Activated T-helper 1 cell treated with anti-CD3 and anti-CD28 coated beads, Interleukin-2, amount 50 U/mL, for 16 hours (primary cell): ENCODE data around the gene PYY.
A peak's percentile ranks its signal among the peaks of the same experiment; 100 is the strongest.

Experiments
- DNase-seq, 2 donors: peaks; one replicate each; pipeline ENCODE4 v3.0.0-alpha.2; 2020; ENCODE audit warnings: low read depth in 1 of 2, low spot score in 1 of 2

PYY gene

GRCh38 chr17:43917016-43917347 lies 36.8 kb downstream of the PYY start:
- no peak for DNase-seq

GRCh38 chr17:43916385-43916784 lies 37.4 kb downstream of the PYY start:
- DNase-seq, result no peak

- no peak for DNase-seq
Measured at GRCh38 chr17:43915559-43915958, 38.2 kb downstream of the PYY start.

- DNase-seq, result no peak
Measured at GRCh38 chr17:43914451-43914850, 39.3 kb downstream of the PYY start.

- DNase-seq, result no peak
Measured at GRCh38 chr17:43913584-43913983, 40.2 kb downstream of the PYY start.

- DNase-seq, result no peak
Measured at GRCh38 chr17:43912635-43913304, 41.0 kb downstream of the PYY start.

- DNase-seq, result no peak
Measured at GRCh38 chr17:43911904-43912303, 41.8 kb downstream of the PYY start.

- no peak for DNase-seq
Measured at GRCh38 chr17:43909537-43910231, 44.1 kb downstream of the PYY start.

- peak; percentile 18 to 29 for DNase-seq
Measured at GRCh38 chr17:43907998-43908721, 45.6 kb downstream of the PYY start.

GRCh38 chr17:43907425-43907981 lies 46.2 kb downstream of the PYY start, which contains the start of gene MPP2:
MPP2 (minus strand) TSS chr17:43907536; CDS start chr17:43904460, 3,076 bp downstream.
- peak; percentile 21 to 42 for DNase-seq

- DNase-seq, result no peak
Measured at GRCh38 chr17:43906951-43907424, 46.8 kb downstream of the PYY start.

- DNase-seq, result peak in 1 of 2 donors; percentile 11
Measured at GRCh38 chr17:43905985-43906852, 47.5 kb downstream of the PYY start.

- DNase-seq, result no peak
Measured at GRCh38 chr17:43905400-43905984, 48.2 kb downstream of the PYY start.
